Measurements from ENCODE around the gene ZNF283. TPM values are rescaled to one million over a fixed set of nuclear protein-coding genes. Genes with fewer than 3 reads are reported as not detected.

ZNF283 gene
- total and polyA plus RNA-seq, 2 donors (not counting 1 experiment from before 2014, with no cell fraction given), result 2.1 to 20.8 TPM

GRCh38 chr19:43872547-43873336, 45.6 kb downstream of the ZNF283 start:
- Mint-ChIP-seq H3K4me1 (no peaks in the 10 kb centered on the region), H3K9me3 (ENCODE audit: insufficient read depth) (peaks cover 18% of the 10 kb centered on the region), H3K27ac (no peak overlapping the region), H3K4me3 (no peak overlapping the region), H3K27me3 (no peaks in the 10 kb centered on the region)
- H3K27ac ChIP-seq (ENCODE audit: low read length in 2 of 2), result no peak overlapping the region
- no peaks in the 10 kb centered on the region for H4K20me1 ChIP-seq (ENCODE audit: control insufficient read depth, insufficient read depth, low read length, poor library complexity, severe bottlenecking)
- no peak for DNase-seq
- H3K9me3 ChIP-seq (ENCODE audit: control extremely low read depth in 1 of 3, control insufficient read depth in 2 of 3, insufficient read depth in 1 of 3, low read length in 2 of 3), result peaks cover 15 to 81% (median 31%) of the 10 kb centered on the region in 3 donors
- intact Hi-C loops (cut with micrococcal nuclease), result no loop called here
- TF ChIP-seq EZH2 (IDR thresholded peaks at IDR 0.05; ENCODE audit: borderline replicate concordance, insufficient read depth, low read depth, low read length, poor library complexity, severe bottlenecking), result no peak
- TF ChIP-seq, protein P1, sequence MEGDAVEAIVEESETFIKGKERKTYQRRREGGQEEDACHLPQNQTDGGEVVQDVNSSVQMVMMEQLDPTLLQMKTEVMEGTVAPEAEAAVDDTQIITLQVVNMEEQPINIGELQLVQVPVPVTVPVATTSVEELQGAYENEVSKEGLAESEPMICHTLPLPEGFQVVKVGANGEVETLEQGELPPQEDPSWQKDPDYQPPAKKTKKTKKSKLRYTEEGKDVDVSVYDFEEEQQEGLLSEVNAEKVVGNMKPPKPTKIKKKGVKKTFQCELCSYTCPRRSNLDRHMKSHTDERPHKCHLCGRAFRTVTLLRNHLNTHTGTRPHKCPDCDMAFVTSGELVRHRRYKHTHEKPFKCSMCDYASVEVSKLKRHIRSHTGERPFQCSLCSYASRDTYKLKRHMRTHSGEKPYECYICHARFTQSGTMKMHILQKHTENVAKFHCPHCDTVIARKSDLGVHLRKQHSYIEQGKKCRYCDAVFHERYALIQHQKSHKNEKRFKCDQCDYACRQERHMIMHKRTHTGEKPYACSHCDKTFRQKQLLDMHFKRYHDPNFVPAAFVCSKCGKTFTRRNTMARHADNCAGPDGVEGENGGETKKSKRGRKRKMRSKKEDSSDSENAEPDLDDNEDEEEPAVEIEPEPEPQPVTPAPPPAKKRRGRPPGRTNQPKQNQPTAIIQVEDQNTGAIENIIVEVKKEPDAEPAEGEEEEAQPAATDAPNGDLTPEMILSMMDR (IDR thresholded peaks at IDR 0.05), result no peak
- no peak overlapping the region for H3K4me2 ChIP-seq (replicated peaks; ENCODE audit: low read depth, low read length, poor library complexity, severe bottlenecking)
- no peak overlapping the region for H3K9ac ChIP-seq (ENCODE audit: low read length)
- H3K79me2 ChIP-seq (ENCODE audit: control insufficient read depth, insufficient read depth, low read length), result no peaks in the 10 kb centered on the region
- no peak overlapping the region for H2AFZ ChIP-seq (ENCODE audit: insufficient read depth, low read depth, low read length, poor library complexity, severe bottlenecking)
- H3K4me1 ChIP-seq (ENCODE audit: control insufficient read depth in 2 of 2, insufficient read depth in 2 of 2, low read length in 2 of 2), result no peaks in the 10 kb centered on the region
- no peak overlapping the region for H3K4me3 ChIP-seq (ENCODE audit: control extremely low read depth in 1 of 5, extremely low read depth in 1 of 5, insufficient read depth in 1 of 5, low read depth in 2 of 5, low read length in 4 of 5)
- WGBS (ENCODE audit: insufficient coverage), result no CpG with 5 or more reads among the region's 5 CpGs
- H3K36me3 ChIP-seq (replicated peaks in 1 of 2; ENCODE audit: control extremely low read depth in 1 of 2, control insufficient read depth in 1 of 2, extremely low read depth in 1 of 2, insufficient read depth in 2 of 2, low read length in 1 of 2), result no peaks in the 10 kb centered on the region
- POLR2A ChIA-PET, result no interaction called here
- CTCF ChIA-PET, result no interaction called here
- no peaks in the 10 kb centered on the region for H3K27me3 ChIP-seq (replicated peaks in 1 of 4; ENCODE audit: control extremely low read depth in 1 of 4, control insufficient read depth in 3 of 4, insufficient read depth in 4 of 4, low read length in 3 of 4)
- no peak for ATAC-seq (ENCODE audit: low read depth)

GRCh38 chr19:43880483-43880882, 53.4 kb downstream of the ZNF283 start:
- Histone ChIP-seq H2AFZ (ENCODE audit: insufficient read depth, low read depth, low read length, poor library complexity, severe bottlenecking) (no peak overlapping the region), H3K4me1 (ENCODE audit: control insufficient read depth in 2 of 2, insufficient read depth in 2 of 2, low read length in 2 of 2) (no peaks in the 10 kb centered on the region), H3K4me3 (ENCODE audit: control extremely low read depth in 1 of 5, extremely low read depth in 1 of 5, insufficient read depth in 1 of 5, low read depth in 2 of 5, low read length in 4 of 5) (no peak overlapping the region), H3K79me2 (ENCODE audit: control insufficient read depth, insufficient read depth, low read length) (no peaks in the 10 kb centered on the region), H3K27me3 (replicated peaks in 1 of 4; ENCODE audit: control extremely low read depth in 1 of 4, control insufficient read depth in 3 of 4, insufficient read depth in 4 of 4, low read length in 3 of 4) (no peaks in the 10 kb centered on the region), H3K9me3 (ENCODE audit: control extremely low read depth in 1 of 3, control insufficient read depth in 2 of 3, insufficient read depth in 1 of 3, low read length in 2 of 3) (peaks cover 21 to 62% (median 22%) of the 10 kb centered on the region in 3 donors), H3K36me3 (replicated peaks in 1 of 2; ENCODE audit: control extremely low read depth in 1 of 2, control insufficient read depth in 1 of 2, extremely low read depth in 1 of 2, insufficient read depth in 2 of 2, low read length in 1 of 2) (peaks cover 0 to 6% of the 10 kb centered on the region in 2 experiments), H3K4me2 (replicated peaks; ENCODE audit: low read depth, low read length, poor library complexity, severe bottlenecking) (no peak overlapping the region), H4K20me1 (ENCODE audit: control insufficient read depth, insufficient read depth, low read length, poor library complexity, severe bottlenecking) (no peaks in the 10 kb centered on the region), H3K9ac (ENCODE audit: low read length) (no peak overlapping the region), H3K27ac (ENCODE audit: low read length in 2 of 2) (no peak overlapping the region)
- no peak overlapping the region for H3K27ac Mint-ChIP-seq
- POLR2A ChIA-PET, result no interaction called here
- intact Hi-C loops (cut with micrococcal nuclease), result no loop called here
- 86% methylated on average over 2 of the region's 5 CpGs for WGBS (ENCODE audit: insufficient coverage)
- no peaks in the 10 kb centered on the region for H3K4me1 Mint-ChIP-seq
- H3K9me3 Mint-ChIP-seq (ENCODE audit: insufficient read depth), result peaks cover 31% of the 10 kb centered on the region
- CTCF ChIA-PET, result no interaction called here
- no peak for DNase-seq
- no peaks in the 10 kb centered on the region for H3K27me3 Mint-ChIP-seq
- no peak overlapping the region for H3K4me3 Mint-ChIP-seq
- no peak for ATAC-seq (ENCODE audit: low read depth)
- TF ChIP-seq, protein P1 (IDR thresholded peaks at IDR 0.05), result no peak
- no peak for TF ChIP-seq EZH2 (IDR thresholded peaks at IDR 0.05; ENCODE audit: borderline replicate concordance, insufficient read depth, low read depth, low read length, poor library complexity, severe bottlenecking)
